ENCODE measurements around the gene C17orf114.

The C17orf114 gene

GRCh38 chr17:4802228-4802627, at the start of gene C17orf114:
Gene C17orf114, minus strand, starts transcription at chr17:4802328.
- TF ChIP-seq SUZ12 (IDR thresholded peaks at IDR 0.05; ENCODE audit: extremely low read depth, insufficient read depth, insufficient read length) (no peak), YY1 (IDR thresholded peaks at IDR 0.05; ENCODE audit: insufficient read depth, insufficient read length) (no peak), ZNF274 (IDR thresholded peaks at IDR 0.05; ENCODE audit: low read depth, low read length) (no peak)
- DNase-seq (ENCODE audit: low read depth, low spot score), result no peak
- H3K4me3 ChIP-seq (ENCODE audit: insufficient read length, low read depth), result no peak within 1 kb of the TSS
- no peak within 1 kb of the TSS for H3K9ac ChIP-seq (ENCODE audit: insufficient read length, low read depth)
- no peaks in the 10 kb centered on the region for H3K27me3 ChIP-seq (ENCODE audit: insufficient read depth, insufficient read length)
- no peaks in the 10 kb centered on the region for H3K9me3 ChIP-seq (ENCODE audit: insufficient read depth, low read length)
- H3K4me1 ChIP-seq (ENCODE audit: insufficient read depth, insufficient read length), result peaks cover 1% of the 10 kb centered on the region
- peaks cover 20% of the 10 kb centered on the region for H3K36me3 ChIP-seq (ENCODE audit: insufficient read depth, insufficient read length, low read length)

GRCh38 chr17:4851084-4851483, 49.0 kb upstream of the C17orf114 start:
- no peak for DNase-seq (ENCODE audit: low read depth, low spot score)
- Histone ChIP-seq H3K9ac (ENCODE audit: insufficient read length, low read depth) (no peak overlapping the region), H3K9me3 (ENCODE audit: insufficient read depth, low read length) (no peaks in the 10 kb centered on the region), H3K36me3 (ENCODE audit: insufficient read depth, insufficient read length, low read length) (no peaks in the 10 kb centered on the region), H3K27me3 (ENCODE audit: insufficient read depth, insufficient read length) (no peaks in the 10 kb centered on the region), H3K4me3 (ENCODE audit: insufficient read length, low read depth) (no peak overlapping the region), H3K4me1 (ENCODE audit: insufficient read depth, insufficient read length) (peaks cover 6% of the 10 kb centered on the region)
- TF ChIP-seq YY1 (IDR thresholded peaks at IDR 0.05; ENCODE audit: insufficient read depth, insufficient read length), result no peak
- TF ChIP-seq ZNF274 (IDR thresholded peaks at IDR 0.05; ENCODE audit: low read depth, low read length), result no peak
- no peak for TF ChIP-seq SUZ12 (IDR thresholded peaks at IDR 0.05; ENCODE audit: extremely low read depth, insufficient read depth, insufficient read length)

- Histone ChIP-seq H3K9me3 (ENCODE audit: insufficient read depth, low read length) (no peaks in the 10 kb centered on the region), H3K4me3 (ENCODE audit: insufficient read length, low read depth) (no peak overlapping the region), H3K4me1 (ENCODE audit: insufficient read depth, insufficient read length) (peaks cover 6% of the 10 kb centered on the region), H3K36me3 (ENCODE audit: insufficient read depth, insufficient read length, low read length) (no peaks in the 10 kb centered on the region), H3K9ac (ENCODE audit: insufficient read length, low read depth) (no peak overlapping the region), H3K27me3 (ENCODE audit: insufficient read depth, insufficient read length) (no peaks in the 10 kb centered on the region)
- DNase-seq (ENCODE audit: low read depth, low spot score), result no peak
- TF ChIP-seq SUZ12 (IDR thresholded peaks at IDR 0.05; ENCODE audit: extremely low read depth, insufficient read depth, insufficient read length) (no peak), YY1 (IDR thresholded peaks at IDR 0.05; ENCODE audit: insufficient read depth, insufficient read length) (no peak), ZNF274 (IDR thresholded peaks at IDR 0.05; ENCODE audit: low read depth, low read length) (no peak)
Observed at GRCh38 chr17:4850246-4850645, 48.1 kb upstream of the C17orf114 start.

- Histone ChIP-seq H3K36me3 (ENCODE audit: insufficient read depth, insufficient read length, low read length) (no peaks in the 10 kb centered on the region), H3K9me3 (ENCODE audit: insufficient read depth, low read length) (no peaks in the 10 kb centered on the region), H3K9ac (ENCODE audit: insufficient read length, low read depth) (peak overlapping the region; percentile 10), H3K4me3 (ENCODE audit: insufficient read length, low read depth) (no peak overlapping the region), H3K4me1 (ENCODE audit: insufficient read depth, insufficient read length) (peaks cover 4% of the 10 kb centered on the region), H3K27me3 (ENCODE audit: insufficient read depth, insufficient read length) (no peaks in the 10 kb centered on the region)
- TF ChIP-seq SUZ12 (IDR thresholded peaks at IDR 0.05; ENCODE audit: extremely low read depth, insufficient read depth, insufficient read length), result no peak
- no peak for TF ChIP-seq YY1 (IDR thresholded peaks at IDR 0.05; ENCODE audit: insufficient read depth, insufficient read length)
- no peak for TF ChIP-seq ZNF274 (IDR thresholded peaks at IDR 0.05; ENCODE audit: low read depth, low read length)
- no peak for DNase-seq (ENCODE audit: low read depth, low spot score)
Observed at GRCh38 chr17:4849011-4849536, 46.9 kb upstream of the C17orf114 start.

- no peak for TF ChIP-seq ZNF274 (IDR thresholded peaks at IDR 0.05; ENCODE audit: low read depth, low read length)
- H3K9me3 ChIP-seq (ENCODE audit: insufficient read depth, low read length), result no peaks in the 10 kb centered on the region
- H3K4me1 ChIP-seq (ENCODE audit: insufficient read depth, insufficient read length), result peaks cover 2% of the 10 kb centered on the region
- H3K27me3 ChIP-seq (ENCODE audit: insufficient read depth, insufficient read length), result no peaks in the 10 kb centered on the region
- no peak overlapping the region for H3K4me3 ChIP-seq (ENCODE audit: insufficient read length, low read depth)
- no peak for DNase-seq (ENCODE audit: low read depth, low spot score)
- no peak overlapping the region for H3K9ac ChIP-seq (ENCODE audit: insufficient read length, low read depth)
- H3K36me3 ChIP-seq (ENCODE audit: insufficient read depth, insufficient read length, low read length), result no peaks in the 10 kb centered on the region
Observed at GRCh38 chr17:4846635-4847390, 44.7 kb upstream of the C17orf114 start.

GRCh38 chr17:4845118-4845517, 43.0 kb upstream of the C17orf114 start:
- Histone ChIP-seq H3K27me3 (ENCODE audit: insufficient read depth, insufficient read length) (no peaks in the 10 kb centered on the region), H3K4me3 (ENCODE audit: insufficient read length, low read depth) (no peak overlapping the region), H3K9ac (ENCODE audit: insufficient read length, low read depth) (no peak overlapping the region), H3K36me3 (ENCODE audit: insufficient read depth, insufficient read length, low read length) (no peaks in the 10 kb centered on the region), H3K4me1 (ENCODE audit: insufficient read depth, insufficient read length) (peaks cover 2% of the 10 kb centered on the region), H3K9me3 (ENCODE audit: insufficient read depth, low read length) (no peaks in the 10 kb centered on the region)
- no peak for TF ChIP-seq YY1 (IDR thresholded peaks at IDR 0.05; ENCODE audit: insufficient read depth, insufficient read length)
- TF ChIP-seq SUZ12 (IDR thresholded peaks at IDR 0.05; ENCODE audit: extremely low read depth, insufficient read depth, insufficient read length), result no peak
- TF ChIP-seq ZNF274 (IDR thresholded peaks at IDR 0.05; ENCODE audit: low read depth, low read length), result no peak
- no peak for DNase-seq (ENCODE audit: low read depth, low spot score)

GRCh38 chr17:4843321-4844000, 41.3 kb upstream of the C17orf114 start:
- H3K4me1 ChIP-seq (ENCODE audit: insufficient read depth, insufficient read length), result no peaks in the 10 kb centered on the region
- no peaks in the 10 kb centered on the region for H3K9me3 ChIP-seq (ENCODE audit: insufficient read depth, low read length)
- no peak for TF ChIP-seq YY1 (IDR thresholded peaks at IDR 0.05; ENCODE audit: insufficient read depth, insufficient read length)
- TF ChIP-seq ZNF274 (IDR thresholded peaks at IDR 0.05; ENCODE audit: low read depth, low read length), result no peak
- no peak for TF ChIP-seq SUZ12 (IDR thresholded peaks at IDR 0.05; ENCODE audit: extremely low read depth, insufficient read depth, insufficient read length)
- no peak overlapping the region for H3K9ac ChIP-seq (ENCODE audit: insufficient read length, low read depth)
- H3K36me3 ChIP-seq (ENCODE audit: insufficient read depth, insufficient read length, low read length), result peaks cover 2% of the 10 kb centered on the region
- no peak overlapping the region for H3K4me3 ChIP-seq (ENCODE audit: insufficient read length, low read depth)
- DNase-seq (ENCODE audit: low read depth, low spot score), result no peak
- H3K27me3 ChIP-seq (ENCODE audit: insufficient read depth, insufficient read length), result no peaks in the 10 kb centered on the region

All from NT2/D1 (cell line).